H1 (cell line): ENCODE data around the gene SLC39A9. TPM values are rescaled to one million over a fixed set of nuclear protein-coding genes. Genes with fewer than 3 reads are reported as not detected.

Source experiments
- CTCF ChIA-PET: fragments of 300-600 bp; sonication (Branson Sonifier 250); formaldehyde crosslinking; loops from one replicate; lab custom pipeline; 2021; ENCODE audit not compliant: partially characterized antibody; lab: Charles Lee
- POLR2A ChIA-PET: fragments of 300-600 bp; sonication (Branson Sonifier 250); formaldehyde crosslinking; loops from one replicate; lab custom pipeline; 2021; ENCODE audit warnings: inconsistent platforms; ENCODE audit not compliant: partially characterized antibody; lab: Charles Lee
- DNase-seq, 2 experiments: peaks; one replicate each; pipeline versions ENCODE4 v3.0.0 to v3.0.0-alpha.2; 2010 to 2022; ENCODE audit warnings: low spot score in 2 of 2, low read depth in 1 of 2, mixed read lengths in 1 of 2
- FAIRE-seq: peaks from 2 replicates; lab custom pipeline; 2011; peaks lifted over from hg19 to GRCh38; lab: Jason Lieb, UNC
- H2AFZ ChIP-seq: 2 replicates; pipeline ENCODE4 v1.8.1; 2012; ENCODE audit warnings: low read length, inconsistent platforms
- H2AK5ac ChIP-seq: 2 replicates; pipeline ENCODE4 v1.6.1; 2013; ENCODE audit warnings: low read depth, low read length
- H2BK120ac ChIP-seq: replicated peaks from 2 replicates; pipeline ENCODE3; 2013; ENCODE audit warnings: low read depth, low read length, inconsistent platforms
- H2BK12ac ChIP-seq: 2 replicates; pipeline ENCODE4 v1.6.1; 2013; ENCODE audit warnings: low read depth, low read length
- H2BK15ac ChIP-seq: 2 replicates; pipeline ENCODE4 v1.6.1; 2013; ENCODE audit warnings: low read length
- H2BK20ac ChIP-seq: 2 replicates; pipeline ENCODE4 v1.6.1; 2013; ENCODE audit warnings: low read length
- H2BK5ac ChIP-seq: 2 replicates; pipeline ENCODE4 v1.6.1; 2013; ENCODE audit warnings: low read depth, low read length
- H3K14ac ChIP-seq: 2 replicates; pipeline ENCODE4 v1.6.1; 2013; ENCODE audit warnings: inconsistent platforms; ENCODE audit not compliant: insufficient read length
- H3K18ac ChIP-seq: 2 replicates; pipeline ENCODE4 v1.6.1; 2013; ENCODE audit warnings: low read length; ENCODE audit errors: extremely low read depth
- H3K23ac ChIP-seq: 2 replicates; pipeline ENCODE4 v1.6.1; 2013; ENCODE audit warnings: inconsistent platforms; ENCODE audit not compliant: insufficient read length
- H3K23me2 ChIP-seq: 2 replicates; pipeline ENCODE4 v1.6.1; 2013; ENCODE audit warnings: low read depth, low read length
- H3K27ac ChIP-seq: 2 replicates; pipeline ENCODE4 v1.6.1; 2011; ENCODE audit warnings: low read depth, low read length, inconsistent platforms
- H3K27me3 ChIP-seq, 4 experiments: replicated peaks in 1 of 4; 1 replicate in 1 of 4; 2 replicates in 3 of 4; pipeline versions ENCODE4 v1.6.1 to v1.8.1; 2011 to 2013; ENCODE audit warnings: low read length in 3 of 4, mild to moderate bottlenecking in 3 of 4, inconsistent platforms in 2 of 4, mixed read lengths in 2 of 4, moderate library complexity in 1 of 4; ENCODE audit not compliant: control insufficient read depth in 3 of 4, insufficient read depth in 3 of 4; ENCODE audit errors: extremely low read depth in 1 of 4
- H3K36me3 ChIP-seq, 4 experiments: 2 replicates each; pipeline versions ENCODE4 v1.6.1 to v1.8.1; 2011 to 2013; ENCODE audit warnings: mild to moderate bottlenecking in 4 of 4, low read length in 3 of 4, moderate library complexity in 2 of 4, control low read depth in 1 of 4, inconsistent platforms in 1 of 4; ENCODE audit not compliant: insufficient read depth in 4 of 4, control insufficient read depth in 2 of 4
- H3K4ac ChIP-seq: replicated peaks from 2 replicates; pipeline ENCODE3; 2013; ENCODE audit warnings: low read length, low read depth, mixed read lengths, inconsistent platforms; ENCODE audit not compliant: insufficient read length
- H3K4me1 ChIP-seq, 4 experiments: replicated peaks in 1 of 4; 1 replicate in 1 of 4; 2 replicates in 3 of 4; pipeline versions ENCODE4 v1.6.1 to v1.8.1; 2011 to 2013; ENCODE audit warnings: low read length in 3 of 4, inconsistent platforms in 2 of 4, mixed read lengths in 1 of 4; ENCODE audit not compliant: insufficient read depth in 4 of 4, control insufficient read depth in 3 of 4
- H3K4me2 ChIP-seq, 2 experiments: 2 replicates each; pipeline versions ENCODE4 v1.6.1 to v1.8.1; 2011 to 2013; ENCODE audit warnings: low read depth in 2 of 2, low read length in 2 of 2, control low read depth in 1 of 2, inconsistent platforms in 1 of 2, mild to moderate bottlenecking in 1 of 2; ENCODE audit not compliant: insufficient read depth in 1 of 2
- H3K4me3 ChIP-seq, 4 experiments: fragments of 200-600, 300-600 bp in 1 of 4; sonication (generic), shearing (Covaris generic), sonication (Bioruptor Twin) in 1 of 4; 2 replicates each; pipeline versions ENCODE4 v1.5.1 to v1.8.1; 2011 to 2016; ENCODE audit warnings: low read length in 4 of 4, low read depth in 3 of 4, control low read depth in 2 of 4, inconsistent platforms in 2 of 4, mild to moderate bottlenecking in 2 of 4, mixed read lengths in 1 of 4, moderate library complexity in 1 of 4; ENCODE audit not compliant: insufficient read depth in 2 of 4; ENCODE audit errors: extremely low read depth in 1 of 4
- H3K56ac ChIP-seq: replicated peaks from 2 replicates; pipeline ENCODE3; 2013; ENCODE audit warnings: low read depth, mild to moderate bottlenecking, mixed read lengths, low read length, inconsistent platforms; ENCODE audit not compliant: insufficient read length
- H3K79me1 ChIP-seq: 2 replicates; pipeline ENCODE4 v1.6.1; 2013; ENCODE audit warnings: low read depth, low read length, control low read depth
- H3K79me2 ChIP-seq, 2 experiments: 2 replicates each; pipeline versions ENCODE4 v1.6.1 to v1.8.1; 2012 to 2013; ENCODE audit warnings: low read length in 2 of 2, mild to moderate bottlenecking in 2 of 2, inconsistent platforms in 1 of 2; ENCODE audit not compliant: insufficient read depth in 2 of 2, control insufficient read depth in 1 of 2
- H3K9ac ChIP-seq, 4 experiments: replicated peaks in 1 of 4; 1 replicate in 1 of 4; 2 replicates in 3 of 4; pipeline versions ENCODE4 v1.6.1 to v1.8.1; 2011 to 2013; ENCODE audit warnings: low read depth in 3 of 4, low read length in 3 of 4, control low read depth in 2 of 4, mild to moderate bottlenecking in 2 of 4, moderate library complexity in 2 of 4, inconsistent platforms in 1 of 4; ENCODE audit errors: extremely low read depth in 1 of 4
- H3K9me3 ChIP-seq, 2 experiments: 2 replicates each; pipeline versions ENCODE4 v1.6.1 to v1.8.1; 2012 to 2013; ENCODE audit warnings: mild to moderate bottlenecking in 2 of 2, moderate library complexity in 2 of 2, control low read depth in 1 of 2, inconsistent platforms in 1 of 2, low read depth in 1 of 2, low read length in 1 of 2, mixed read lengths in 1 of 2; ENCODE audit not compliant: insufficient read depth in 2 of 2
- H4K20me1 ChIP-seq, 2 experiments: replicated peaks in 1 of 2; 2 replicates each; pipeline versions ENCODE3 to v1.8.1; 2011 to 2013; ENCODE audit warnings: inconsistent platforms in 2 of 2, low read length in 2 of 2, mild to moderate bottlenecking in 1 of 2; ENCODE audit not compliant: insufficient read depth in 2 of 2, control insufficient read depth in 1 of 2
- H4K5ac ChIP-seq: 2 replicates; pipeline ENCODE4 v1.6.1; 2013; ENCODE audit warnings: low read length, low read depth, mixed read lengths, inconsistent platforms; ENCODE audit not compliant: insufficient read length
- H4K8ac ChIP-seq: 2 replicates; pipeline ENCODE4 v1.8.0; 2013; ENCODE audit warnings: mild to moderate bottlenecking, moderate library complexity, low read length, inconsistent platforms; ENCODE audit not compliant: insufficient read depth; ENCODE audit errors: extremely low read depth
- H4K91ac ChIP-seq: replicated peaks from 2 replicates; pipeline ENCODE3; 2013; ENCODE audit warnings: low read length, mixed read lengths, inconsistent platforms; ENCODE audit not compliant: insufficient read length
- TAF1 ChIP-seq: IDR thresholded peaks from 2 replicates; pipeline ENCODE4 v1.6.1; 2011; ENCODE audit warnings: mild to moderate bottlenecking, low read depth, low read length
- WGBS, 2 experiments: shearing (Covaris generic) in 1 of 2; methylation state at CpG; one replicate each; pipeline versions ENCODE4 v1.1.6 to v1.1.7; 2013 to 2015; ENCODE audit warnings: low lambda C conversion rate in 2 of 2, mixed read lengths in 2 of 2, inconsistent platforms in 1 of 2, low coverage in 1 of 2, missing lambda C conversion rate in 1 of 2; ENCODE audit not compliant: insufficient replicate concordance in 2 of 2, insufficient coverage in 1 of 2, insufficient read length in 1 of 2; ENCODE audit errors: extremely low coverage in 1 of 2, missing lambda C conversion rate in 1 of 2; 5-methylcytosine and 5-hydroxymethylcytosine counted together
- polyA plus RNA-seq, 7 experiments: library from polyadenylated mRNA; depleted of rRNA in 3 of 7; stranded (reverse) in 5 of 7; unstranded in 2 of 7; fragments of >200 nt in 5 of 7; fragments of 200-250 nt in 2 of 7; gene quantifications; 1 replicate in 5 of 7; 2 replicates in 1 of 7; 4 replicates in 1 of 7; pipeline versions ENCODE4 v1.2.1 to v1.2.3, GENCODE V29; 2011 to 2013; ENCODE audit warnings: missing spikeins in 2 of 7, mixed read lengths in 2 of 7
- total RNA-seq: library from RNA; stranded (reverse); fragmentation: NEBNext Ultra II Directional; extraction: Animal tissue kit (Norgen Biotek cat#: 25700); gene quantifications from 2 replicates; pipeline ENCODE4 v1.2.1, GENCODE V29; 2021
- TF ChIP-seq, protein P1 (sequence below): IDR thresholded peaks from 2 replicates; pipeline ENCODE4 v1.6.1; 2011; ENCODE audit warnings: low read length, improper control_type of control experiment

Gene SLC39A9
- total and polyA plus RNA-seq, 2 of the 8 experiments (the other 6 are each of a cell fraction or from before 2014, with no cell fraction given): 31.0 to 44.2 TPM

DNA sequence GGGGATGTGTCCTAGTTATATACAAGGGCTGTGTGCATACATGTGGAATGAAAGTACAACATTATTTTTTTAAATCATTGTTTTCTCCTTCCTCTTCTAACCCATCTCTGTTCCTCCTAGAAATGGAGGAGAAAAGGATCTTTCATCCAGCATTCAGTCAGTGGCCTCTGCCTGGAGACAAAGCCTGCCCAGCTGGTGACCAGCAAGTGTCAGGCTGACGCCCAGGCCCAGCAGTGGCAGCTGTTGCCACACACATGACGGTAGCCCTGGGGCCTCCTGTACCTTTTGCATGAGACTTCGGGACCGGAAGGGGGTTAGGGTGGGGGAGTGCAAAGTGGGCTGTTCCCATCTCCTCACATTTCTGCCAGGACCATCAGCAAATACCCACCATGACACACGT, 46.6 kb upstream of the SLC39A9 start:
- ChIA-PET CTCF (interaction anchor here (0.6 to 9.8 kb wide), 11 partner anchors 9 to 110 kb away, joined by 3 to 78 read pairs (median 3); no protein-coding TSS in a partner anchor), POLR2A (no interaction called here)

More for the DNA sequence above, 46.6 kb upstream of the SLC39A9 start:
- Histone ChIP-seq H3K79me2 (no peaks in the 10 kb centered on the region), H2BK5ac (no peak overlapping the region)
- TF ChIP-seq, protein P1, sequence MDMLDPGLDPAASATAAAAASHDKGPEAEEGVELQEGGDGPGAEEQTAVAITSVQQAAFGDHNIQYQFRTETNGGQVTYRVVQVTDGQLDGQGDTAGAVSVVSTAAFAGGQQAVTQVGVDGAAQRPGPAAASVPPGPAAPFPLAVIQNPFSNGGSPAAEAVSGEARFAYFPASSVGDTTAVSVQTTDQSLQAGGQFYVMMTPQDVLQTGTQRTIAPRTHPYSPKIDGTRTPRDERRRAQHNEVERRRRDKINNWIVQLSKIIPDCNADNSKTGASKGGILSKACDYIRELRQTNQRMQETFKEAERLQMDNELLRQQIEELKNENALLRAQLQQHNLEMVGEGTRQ: no peak
- TF ChIP-seq TAF1: no peak
- TF ChIP-seq, all 59 proteins: peak for 0
- Histone ChIP-seq H4K20me1 (peaks cover 0 to 1% of the 10 kb centered on the region in 2 experiments), H2BK12ac (no peak overlapping the region), H3K23ac (no peak overlapping the region), H3K4me3 (no peak overlapping the region), H3K9me3 (no peaks in the 10 kb centered on the region), H3K4me1 (peaks cover 0 to 6% (median 2%) of the 10 kb centered on the region in 4 experiments; a peak in 5 of 7 replicates), H4K8ac (no peak overlapping the region), H2AK5ac (no peak overlapping the region), H3K79me1 (no peaks in the 10 kb centered on the region; the same call in 1 of the 2 replicates), H2BK120ac (no peak overlapping the region), H4K5ac (no peak overlapping the region), H3K4me2 (no peak overlapping the region), H3K18ac (no peak overlapping the region), H3K56ac (no peak overlapping the region), H3K27me3 (no peaks in the 10 kb centered on the region), H3K23me2 (no peaks in the 10 kb centered on the region), H2BK15ac (no peak overlapping the region), H4K91ac (no peak overlapping the region), H3K14ac (no peak overlapping the region), H2BK20ac (no peak overlapping the region), H3K9ac (no peak overlapping the region), H3K4ac (no peak overlapping the region), H3K27ac (no peak overlapping the region), H2AFZ (no peak overlapping the region), H3K36me3 (no peaks in the 10 kb centered on the region)
- 78% methylated on average over 5 of the region's 5 CpGs; no CpG with 5 or more reads in 1 of the 2 experiments for WGBS, 2 experiments
- DNase-seq (no peak), FAIRE-seq (no peak)
